B cell (primary cell): ENCODE data around the gene PDE4A. TPM values are rescaled to one million over a fixed set of nuclear protein-coding genes. Genes with fewer than 3 reads are reported as not detected.
"Not testable (repeated sequence)": the region's sequence is repeated elsewhere in the genome, so short reads cannot be mapped to it uniquely, and the experiment has no call there.

ENCODE experiments used
- ATAC-seq: fragments of 200-7000 bp; cut with Tn5 transposase; one replicate; pipeline ENCODE4 v1.10.0; 2021; ENCODE audit warnings: low read depth, mild to moderate bottlenecking, moderate number of reproducible peaks, moderate library complexity
- CTCF ChIA-PET: fragments of 350-600 bp; sonication (Branson Sonifier 250); formaldehyde crosslinking; loops from one replicate; lab custom pipeline; 2021; ENCODE audit warnings: antibody characterized with exemption, inconsistent platforms; lab: Charles Lee
- POLR2A ChIA-PET: fragments of 350-600 bp; sonication (Branson Sonifier 250); formaldehyde crosslinking; loops from one replicate; lab custom pipeline; 2021; ENCODE audit warnings: antibody characterized with exemption; lab: Charles Lee
- DNase-seq: peaks from one replicate; pipeline ENCODE4 v3.0.0; 2013
- H2AFZ ChIP-seq: 2 replicates; pipeline ENCODE4 v1.6.1; 2012; ENCODE audit warnings: mild to moderate bottlenecking, low read depth, low read length; ENCODE audit not compliant: insufficient read depth, poor library complexity, severe bottlenecking
- H3K27ac ChIP-seq, 2 donors: 1 replicate in 1 of 2; 2 replicates in 1 of 2; pipeline ENCODE4 v1.5.1; 2012 to 2013; ENCODE audit warnings: low read length in 2 of 2, mild to moderate bottlenecking in 2 of 2, moderate library complexity in 1 of 2
- H3K27me3 ChIP-seq, 4 experiments: fragments of 200-600 bp in 1 of 4; sonication (generic) in 1 of 4; replicated peaks in 1 of 4; 1 replicate in 2 of 4; 2 replicates in 2 of 4; pipeline versions ENCODE4 v1.6.1 to v1.7.0; 2013 to 2016; ENCODE audit warnings: low read length in 3 of 4, mild to moderate bottlenecking in 2 of 4, mixed read lengths in 1 of 4, moderate library complexity in 1 of 4; ENCODE audit not compliant: insufficient read depth in 4 of 4, control insufficient read depth in 3 of 4; ENCODE audit errors: control extremely low read depth in 1 of 4
- H3K36me3 ChIP-seq, 2 experiments: replicated peaks in 1 of 2; 1 replicate in 1 of 2; 2 replicates in 1 of 2; pipeline versions ENCODE4 v1.6.1 to v1.7.1; 2013; ENCODE audit warnings: low read length in 1 of 2; ENCODE audit not compliant: insufficient read depth in 2 of 2, control insufficient read depth in 1 of 2; ENCODE audit errors: control extremely low read depth in 1 of 2, extremely low read depth in 1 of 2
- H3K4me1 ChIP-seq, 2 donors: fragments of 200-600 bp in 1 of 2; sonication (generic) in 1 of 2; 1 replicate in 1 of 2; 2 replicates in 1 of 2; pipeline versions ENCODE4 v1.5.1 to v1.6.1; 2013 to 2017; ENCODE audit warnings: low read length in 2 of 2; ENCODE audit not compliant: control insufficient read depth in 2 of 2, insufficient read depth in 2 of 2
- H3K4me2 ChIP-seq: replicated peaks from 2 replicates; pipeline ENCODE3; 2012; ENCODE audit warnings: mild to moderate bottlenecking, low read depth, low read length; ENCODE audit not compliant: poor library complexity, severe bottlenecking
- H3K4me3 ChIP-seq, 5 experiments: fragments of 200-600 bp in 1 of 5; sonication (generic) in 1 of 5; 1 replicate in 3 of 5; 2 replicates in 2 of 5; pipeline versions ENCODE4 v1.5.1 to v1.7.0; 2011 to 2016; ENCODE audit warnings: low read length in 4 of 5, mild to moderate bottlenecking in 4 of 5, low read depth in 2 of 5, control low read depth in 1 of 5, moderate library complexity in 1 of 5; ENCODE audit not compliant: insufficient read depth in 1 of 5; ENCODE audit errors: control extremely low read depth in 1 of 5, extremely low read depth in 1 of 5
- H3K79me2 ChIP-seq: fragments of 200-600 bp; sonication (generic); one replicate; pipeline ENCODE4 v1.6.0; 2016; ENCODE audit warnings: low read length; ENCODE audit not compliant: control insufficient read depth, insufficient read depth
- H3K9ac ChIP-seq: fragments of 200-600 bp; sonication (generic); 2 replicates; pipeline ENCODE4 v1.6.1; 2017; ENCODE audit warnings: mild to moderate bottlenecking, low read length, moderate library complexity
- H3K9me3 ChIP-seq, 3 donors: one replicate each; pipeline versions ENCODE4 v1.6.1 to v1.7.1; 2013; ENCODE audit warnings: low read length in 2 of 3; ENCODE audit not compliant: control insufficient read depth in 2 of 3, insufficient read depth in 1 of 3; ENCODE audit errors: control extremely low read depth in 1 of 3
- H4K20me1 ChIP-seq: 2 replicates; pipeline ENCODE4 v1.6.0; 2012; ENCODE audit warnings: mild to moderate bottlenecking, low read length; ENCODE audit not compliant: insufficient read depth, control insufficient read depth, poor library complexity, severe bottlenecking
- H3K27ac Mint-ChIP-seq: one replicate; pipeline ENCODE4 v1.8.0; 2021; ENCODE audit warnings: mixed read lengths
- H3K27me3 Mint-ChIP-seq: one replicate; pipeline ENCODE4 v1.8.0; 2021; ENCODE audit warnings: mixed read lengths
- H3K4me1 Mint-ChIP-seq: one replicate; pipeline ENCODE4 v1.8.0; 2021; ENCODE audit warnings: mixed read lengths
- H3K4me3 Mint-ChIP-seq: one replicate; pipeline ENCODE4 v1.8.0; 2021; ENCODE audit warnings: mixed read lengths
- H3K9me3 Mint-ChIP-seq: one replicate; pipeline ENCODE4 v1.8.0; 2022; ENCODE audit warnings: mixed read lengths; ENCODE audit not compliant: insufficient read depth
- EZH2 ChIP-seq: IDR thresholded peaks from 2 replicates; pipeline ENCODE4 v1.6.1; 2012; ENCODE audit warnings: borderline replicate concordance, low read depth, mild to moderate bottlenecking, moderate library complexity, low read length; ENCODE audit not compliant: insufficient read depth, poor library complexity, severe bottlenecking
- WGBS: methylation state at CpG from one replicate; pipeline ENCODE4 v1.1.5; 2013; ENCODE audit warnings: missing lambda C conversion rate; ENCODE audit not compliant: insufficient coverage; 5-methylcytosine and 5-hydroxymethylcytosine counted together
- intact Hi-C: fragments of 100-400 bp; cut with micrococcal nuclease; formaldehyde crosslinking; loops from one replicate; pipeline ENCODE4 v1.10.0; 2022
- polyA plus RNA-seq: library from polyadenylated mRNA; depleted of rRNA; stranded (reverse); fragments of >200 nt; gene quantifications from 2 replicates; pipeline ENCODE4 v1.2.3, GENCODE V29; 2012
- total RNA-seq, 2 donors: library from RNA; stranded (reverse); fragments of 120-200 nt in 1 of 2; gene quantifications; 1 replicate in 1 of 2; 2 replicates in 1 of 2; pipeline versions ENCODE4 v1.2.3 to v1.2.4, GENCODE V29; 2013 to 2022
- TF ChIP-seq, protein P1 (sequence below): fragments of 200-600 bp; IDR thresholded peaks from one replicate; pipeline ENCODE4 v1.8.0; 2022; ENCODE audit warnings: antibody characterized with exemption, mild to moderate bottlenecking

The PDE4A gene
- total and polyA plus RNA-seq, 2 donors (not counting 1 experiment from before 2014, with no cell fraction given): 1.5 to 10.9 TPM

DNA sequence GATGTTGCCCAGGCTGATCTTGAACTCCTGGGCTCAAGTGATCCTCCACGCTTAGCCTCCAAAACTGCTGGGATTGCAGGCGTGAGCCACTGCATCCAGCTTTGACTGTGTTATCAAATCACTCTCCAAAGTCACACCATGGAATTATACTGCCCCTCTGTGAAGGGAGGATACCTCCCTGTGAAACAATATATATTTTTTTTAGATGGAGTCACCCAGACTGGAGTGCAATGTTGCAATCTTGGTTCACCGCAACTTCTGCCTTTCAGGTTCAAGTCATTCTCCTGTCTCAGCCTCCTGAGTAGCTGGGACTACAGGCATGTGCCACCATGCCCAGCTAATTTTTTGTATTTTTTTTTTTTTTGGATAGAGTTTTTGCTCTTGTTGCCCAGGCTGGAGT lies 47.6 kb upstream of the PDE4A start:
- DNase-seq (no peak), ATAC-seq (no peak)
- CTCF ChIA-PET: interaction anchor here (0.6 to 3.1 kb wide), 5 partner anchors 16 to 123 kb away, joined by 3 to 18 read pairs (median 4); no protein-coding TSS in a partner anchor
- Mint-ChIP-seq H3K4me3 (no peak overlapping the region), H3K4me1 (peaks cover 13% of the 10 kb centered on the region), H3K27ac (no peak overlapping the region), H3K27me3 (no peaks in the 10 kb centered on the region), H3K9me3 (no peaks in the 10 kb centered on the region)
- no peak overlapping the region for H3K9ac ChIP-seq
- no peaks in the 10 kb centered on the region for H3K27me3 ChIP-seq
- H3K36me3 ChIP-seq: peaks cover 0 to 31% of the 10 kb centered on the region in 2 experiments
- peaks cover 0 to 6% (median 0%) of the 10 kb centered on the region in 3 donors for H3K9me3 ChIP-seq
- no peak overlapping the region for H3K27ac ChIP-seq
- peaks cover 7% of the 10 kb centered on the region for H4K20me1 ChIP-seq
- H3K4me1 ChIP-seq: peaks cover 7 to 10% of the 10 kb centered on the region in 2 donors
- H2AFZ ChIP-seq: no peak overlapping the region
- TF ChIP-seq, protein P1, sequence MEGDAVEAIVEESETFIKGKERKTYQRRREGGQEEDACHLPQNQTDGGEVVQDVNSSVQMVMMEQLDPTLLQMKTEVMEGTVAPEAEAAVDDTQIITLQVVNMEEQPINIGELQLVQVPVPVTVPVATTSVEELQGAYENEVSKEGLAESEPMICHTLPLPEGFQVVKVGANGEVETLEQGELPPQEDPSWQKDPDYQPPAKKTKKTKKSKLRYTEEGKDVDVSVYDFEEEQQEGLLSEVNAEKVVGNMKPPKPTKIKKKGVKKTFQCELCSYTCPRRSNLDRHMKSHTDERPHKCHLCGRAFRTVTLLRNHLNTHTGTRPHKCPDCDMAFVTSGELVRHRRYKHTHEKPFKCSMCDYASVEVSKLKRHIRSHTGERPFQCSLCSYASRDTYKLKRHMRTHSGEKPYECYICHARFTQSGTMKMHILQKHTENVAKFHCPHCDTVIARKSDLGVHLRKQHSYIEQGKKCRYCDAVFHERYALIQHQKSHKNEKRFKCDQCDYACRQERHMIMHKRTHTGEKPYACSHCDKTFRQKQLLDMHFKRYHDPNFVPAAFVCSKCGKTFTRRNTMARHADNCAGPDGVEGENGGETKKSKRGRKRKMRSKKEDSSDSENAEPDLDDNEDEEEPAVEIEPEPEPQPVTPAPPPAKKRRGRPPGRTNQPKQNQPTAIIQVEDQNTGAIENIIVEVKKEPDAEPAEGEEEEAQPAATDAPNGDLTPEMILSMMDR: no peak
- TF ChIP-seq EZH2: no peak
- peaks cover 33% of the 10 kb centered on the region for H3K79me2 ChIP-seq
- intact Hi-C loops: no loop called here
- POLR2A ChIA-PET: interaction anchor here (0.6 to 1.7 kb wide), 4 partner anchors 39 to 1663 kb away, joined by 3 to 6 read pairs (median 4); partner anchors contain the start of gene RAVER1
- H3K4me2 ChIP-seq: no peak overlapping the region
- no peak overlapping the region for H3K4me3 ChIP-seq
- 100% methylated on average over 1 of the region's 3 CpGs for WGBS

DNA sequence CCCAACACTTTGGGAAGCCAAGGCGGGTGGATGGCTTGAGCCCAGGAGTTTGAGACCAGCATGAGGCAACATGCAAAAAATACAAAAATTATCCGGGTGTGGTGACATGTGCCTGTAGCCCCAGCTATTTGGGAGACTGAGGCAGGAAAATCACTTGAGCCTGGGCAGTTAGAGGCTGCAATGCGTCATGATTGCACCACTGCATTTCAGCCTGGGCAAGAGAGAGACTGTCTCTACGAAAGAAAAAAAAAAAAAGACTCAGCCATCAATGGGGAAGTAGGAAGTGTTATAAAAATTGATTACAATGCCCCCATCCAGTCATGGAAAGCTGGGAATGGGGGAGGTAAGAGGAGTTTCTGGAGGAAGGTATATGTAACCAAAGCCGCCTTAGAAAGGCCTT lies 45.4 kb upstream of the PDE4A start:
- peaks cover 31% of the 10 kb centered on the region for H3K79me2 ChIP-seq
- Mint-ChIP-seq H3K4me3 (peak overlapping the region; percentile 50), H3K4me1 (peaks cover 19% of the 10 kb centered on the region), H3K9me3 (no peaks in the 10 kb centered on the region), H3K27me3 (no peaks in the 10 kb centered on the region), H3K27ac (peak overlapping the region; percentile 79)
- H4K20me1 ChIP-seq: no peaks in the 10 kb centered on the region
- H3K9ac ChIP-seq: no peak overlapping the region
- no peak overlapping the region for H2AFZ ChIP-seq
- 95% methylated on average over 4 of the region's 5 CpGs for WGBS
- no peaks in the 10 kb centered on the region for H3K27me3 ChIP-seq
- peaks cover 0 to 19% of the 10 kb centered on the region in 2 experiments for H3K36me3 ChIP-seq
- no peak overlapping the region for H3K27ac ChIP-seq
- ChIA-PET CTCF (interaction anchor here (0.6 to 1.7 kb wide), 6 partner anchors 13 to 103 kb away, joined by 3 to 8 read pairs (median 4); no protein-coding TSS in a partner anchor), POLR2A (no interaction called here)
- H3K4me3 ChIP-seq: no peak overlapping the region
- ATAC-seq (no peak), DNase-seq (no peak)
- H3K4me2 ChIP-seq: no peak overlapping the region
- intact Hi-C loops: no loop called here
- H3K4me1 ChIP-seq: peaks cover 12 to 20% of the 10 kb centered on the region in 2 donors
- H3K9me3 ChIP-seq: no peaks in the 10 kb centered on the region
- no peak for TF ChIP-seq EZH2
- TF ChIP-seq, protein P1: no peak

DNA sequence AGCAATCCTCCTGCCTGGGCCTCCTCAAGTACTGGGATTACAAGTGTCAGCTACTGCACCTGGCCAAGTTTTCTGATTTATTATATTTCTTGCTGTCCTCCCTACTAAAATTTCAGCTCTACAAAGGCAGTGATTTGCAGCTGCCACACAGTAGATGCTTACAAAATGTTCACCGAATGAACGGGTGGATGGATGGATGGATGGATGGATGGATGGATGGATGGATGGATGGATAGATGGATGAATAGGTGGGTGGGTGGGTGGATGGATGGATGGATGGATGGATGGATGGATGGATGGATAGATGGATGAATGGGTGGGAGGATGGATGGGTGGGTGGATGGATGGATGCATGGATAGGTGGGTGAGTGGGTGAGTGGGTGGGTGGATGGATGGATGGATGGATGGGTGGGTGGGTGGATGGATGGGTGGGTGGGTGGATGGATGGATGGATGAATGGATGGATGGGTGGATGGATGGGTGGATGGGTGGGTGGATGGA lies 43.1 kb upstream of the PDE4A start:
- Histone ChIP-seq H3K79me2 (peaks cover 39% of the 10 kb centered on the region), H3K36me3 (peaks cover 0 to 19% of the 10 kb centered on the region in 2 experiments), H3K4me1 (peaks cover 17 to 27% of the 10 kb centered on the region in 2 donors)
- intact Hi-C loops, H3K9ac ChIP-seq, H3K27ac Mint-ChIP-seq, H3K4me2 ChIP-seq, DNase-seq, H4K20me1 ChIP-seq, H3K27me3 ChIP-seq, H3K4me3 Mint-ChIP-seq, H2AFZ ChIP-seq, CTCF ChIA-PET, H3K9me3 Mint-ChIP-seq, H3K9me3 ChIP-seq, H3K27ac ChIP-seq, ATAC-seq, POLR2A ChIA-PET, H3K27me3 Mint-ChIP-seq, H3K4me3 ChIP-seq: not testable (repeated sequence)
- peaks cover 32% of the 10 kb centered on the region for H3K4me1 Mint-ChIP-seq
- 100% methylated on average over 2 of the region's 2 CpGs for WGBS
